SK-N-SH (cell line): ENCODE data around the gene ZMAT5. TPM values are rescaled to one million over a fixed set of nuclear protein-coding genes. Genes with fewer than 3 reads are reported as not detected.
A peak's percentile ranks its signal among the peaks of the same experiment; 100 is the strongest.

Source experiments
- CTCF ChIA-PET: fragments of 300-600, 350-600 bp; formaldehyde crosslinking; extraction: SDS; loops from one replicate; lab custom pipeline; 2021; lab: Yijun Ruan, JAX
- POLR2A ChIA-PET: fragments of 350-600 bp; sonication (Branson Sonifier 250); formaldehyde crosslinking; extraction: SDS; loops from one replicate; lab custom pipeline; 2020; ENCODE audit warnings: antibody characterized with exemption, inconsistent platforms; lab: Yijun Ruan, JAX
- DNase-seq: peaks from one replicate; pipeline ENCODE4 v3.0.0; 2012
- H2AFZ ChIP-seq: fragments of 200-600 bp; sonication (generic); 2 replicates; pipeline ENCODE4 v1.8.1; 2016; ENCODE audit warnings: antibody characterized with exemption, mild to moderate bottlenecking, low read depth
- H3F3A ChIP-seq: fragments of 200-600 bp; sonication (generic); replicated peaks from 2 replicates; pipeline ENCODE3; 2016; ENCODE audit warnings: antibody characterized with exemption, mild to moderate bottlenecking; ENCODE audit not compliant: insufficient read depth
- H3K27ac ChIP-seq, 2 experiments: fragments of 200-500 bp in 1 of 2; fragments of 200-600 bp in 1 of 2; sonication (Bioruptor generic) in 1 of 2; sonication (generic), shearing (Covaris generic) in 1 of 2; 2 replicates each; pipeline versions ENCODE4 v1.5.1 to v1.6.1; 2014 to 2016; ENCODE audit warnings: low read depth in 2 of 2, inconsistent platforms in 1 of 2, low read length in 1 of 2, mild to moderate bottlenecking in 1 of 2, mixed read lengths in 1 of 2
- H3K27me3 ChIP-seq: fragments of 200-600 bp; sonication (generic), shearing (Covaris generic); 2 replicates; pipeline ENCODE4 v1.6.1; 2016; ENCODE audit warnings: mixed run types; ENCODE audit not compliant: insufficient read depth
- H3K36me3 ChIP-seq, 2 experiments: fragments of 200-500 bp in 1 of 2; fragments of 200-600 bp in 1 of 2; sonication (Bioruptor generic) in 1 of 2; sonication (generic) in 1 of 2; replicated peaks in 1 of 2; 2 replicates each; pipeline versions ENCODE3 to v1.5.1; 2014 to 2016; ENCODE audit warnings: low read length in 1 of 2, mild to moderate bottlenecking in 1 of 2; ENCODE audit not compliant: insufficient read depth in 2 of 2, control insufficient read depth in 1 of 2
- H3K4me1 ChIP-seq, 2 experiments: fragments of 200-500 bp in 1 of 2; fragments of 200-600 bp in 1 of 2; sonication (Bioruptor generic) in 1 of 2; sonication (generic), shearing (Covaris generic) in 1 of 2; 2 replicates each; pipeline versions ENCODE4 v1.5.1 to v1.6.1; 2014 to 2016; ENCODE audit warnings: low read depth in 1 of 2, low read length in 1 of 2, mixed run types in 1 of 2; ENCODE audit not compliant: insufficient read depth in 2 of 2, control insufficient read depth in 1 of 2
- H3K4me2 ChIP-seq: fragments of 200-600 bp; sonication (generic), shearing (Covaris generic); 2 replicates; pipeline ENCODE4 v1.6.1; 2017; ENCODE audit warnings: mixed run types
- H3K4me3 ChIP-seq, 2 experiments: fragments of 200-500 bp in 1 of 2; fragments of 200-600 bp in 1 of 2; sonication (Bioruptor generic) in 1 of 2; sonication (generic), shearing (Covaris generic) in 1 of 2; 2 replicates each; pipeline versions ENCODE4 v1.5.1 to v1.8.1; 2014 to 2016; ENCODE audit warnings: low read depth in 2 of 2, inconsistent platforms in 1 of 2, low read length in 1 of 2, mild to moderate bottlenecking in 1 of 2, mixed read lengths in 1 of 2, moderate library complexity in 1 of 2
- H3K79me2 ChIP-seq: fragments of 200-600 bp; sonication (generic); 2 replicates; pipeline ENCODE4 v1.8.1; 2017; ENCODE audit warnings: mild to moderate bottlenecking; ENCODE audit not compliant: insufficient read depth
- H3K9ac ChIP-seq: fragments of 200-600 bp; sonication (generic); 2 replicates; pipeline ENCODE4 v1.6.1; 2017; ENCODE audit warnings: mixed run types
- H3K9me2 ChIP-seq: fragments of 200-600 bp; sonication (generic); 2 replicates; pipeline ENCODE4 v1.6.1; 2017; ENCODE audit warnings: mixed run types
- H3K9me3 ChIP-seq: fragments of 200-600 bp; sonication (generic); 2 replicates; pipeline ENCODE4 v1.6.1; 2017; ENCODE audit warnings: mixed run types, mild to moderate bottlenecking, moderate library complexity
- H4K20me1 ChIP-seq: fragments of 200-600 bp; sonication (generic); 2 replicates; pipeline ENCODE4 v1.6.1; 2017; ENCODE audit warnings: mild to moderate bottlenecking, mixed run types; ENCODE audit not compliant: insufficient read depth
- CTCF ChIP-seq: fragments of 200-600 bp; sonication (generic); IDR thresholded peaks from 2 replicates; pipeline ENCODE4 v1.6.1; 2017; ENCODE audit warnings: antibody characterized with exemption, mild to moderate bottlenecking, moderate library complexity
- ELF1 ChIP-seq: IDR thresholded peaks from 2 replicates; pipeline ENCODE4 v1.4.0; 2012
- GATA2 ChIP-seq: sonication (generic); formaldehyde crosslinking; IDR thresholded peaks from 2 replicates; pipeline ENCODE4 v1.5.0; 2020; ENCODE audit warnings: mild to moderate bottlenecking, missing genetic modification reagents
- IRF3 ChIP-seq: fragments of 150-350 bp; IDR thresholded peaks from 2 replicates; pipeline ENCODE4 v1.6.1; 2016; ENCODE audit warnings: mild to moderate bottlenecking, low read depth, low read length
- MEF2A ChIP-seq: IDR thresholded peaks from 2 replicates; pipeline ENCODE4 v1.4.0; 2012; ENCODE audit warnings: low read depth, borderline replicate concordance
- RAD21 ChIP-seq: IDR thresholded peaks from 2 replicates; pipeline ENCODE4 v1.6.1; 2012; ENCODE audit warnings: mild to moderate bottlenecking, low read length
- RCOR1 ChIP-seq: fragments of 150-350 bp; IDR thresholded peaks from 2 replicates; pipeline ENCODE4 v1.6.1; 2017; ENCODE audit warnings: antibody characterized with exemption, low read length
- REST ChIP-seq: IDR thresholded peaks from 2 replicates; pipeline ENCODE4 v1.6.1; 2012; ENCODE audit warnings: mild to moderate bottlenecking, low read depth, low read length, moderate library complexity
- RFX5 ChIP-seq: IDR thresholded peaks from 2 replicates; pipeline ENCODE4 v1.6.1; 2012; ENCODE audit warnings: mild to moderate bottlenecking, improper control_type of control experiment, low read length
- TAF1 ChIP-seq: IDR thresholded peaks from 2 replicates; pipeline ENCODE4 v1.6.1; 2012; ENCODE audit warnings: low read depth, mild to moderate bottlenecking, low read length, moderate library complexity, borderline replicate concordance
- TCF12 ChIP-seq: IDR thresholded peaks from 2 replicates; pipeline ENCODE4 v1.4.0; 2012
- TEAD4 ChIP-seq: IDR thresholded peaks from 2 replicates; pipeline ENCODE4 v1.4.0; 2012; ENCODE audit warnings: mild to moderate bottlenecking, borderline replicate concordance; ENCODE audit not compliant: insufficient read depth
- USF1 ChIP-seq: IDR thresholded peaks from 2 replicates; pipeline ENCODE4 v1.4.0; 2012; ENCODE audit warnings: low read depth, borderline replicate concordance
- USF2 ChIP-seq: fragments of 150-350 bp; IDR thresholded peaks from 2 replicates; pipeline ENCODE4 v1.6.1; 2017; ENCODE audit warnings: antibody characterized with exemption, low read length, low read depth, borderline replicate concordance
- WGBS: methylation state at CpG from one replicate; pipeline ENCODE4 v1.1.6; 2017; ENCODE audit warnings: low lambda C conversion rate; 5-methylcytosine and 5-hydroxymethylcytosine counted together
- polyA plus RNA-seq, 3 experiments: library from polyadenylated mRNA; depleted of rRNA; stranded (reverse); fragments of >200 nt; gene quantifications; 2 replicates each; pipeline ENCODE4 v1.2.3, GENCODE V29; 2012

The ZMAT5 gene
- polyA plus RNA-seq, 1 of the 3 experiments (the other 2 are of a cell fraction), result 35.0 TPM

- H3K9me2 ChIP-seq, result no peaks in the 10 kb centered on the region
- H3K4me1 ChIP-seq, result peaks cover 0 to 82% of the 10 kb centered on the region in 2 experiments; a peak in 1 of 4 replicates
- H2AFZ ChIP-seq, result no peak overlapping the region
- no peaks in the 10 kb centered on the region for H3K79me2 ChIP-seq
- H4K20me1 ChIP-seq, result no peaks in the 10 kb centered on the region
- TF ChIP-seq RFX5 (no peak), USF2 (no peak), ELF1 (no peak), TCF12 (no peak), REST (no peak), RCOR1 (no peak), IRF3 (no peak), RAD21 (no peak), TAF1 (no peak), TEAD4 (no peak)
- H3K27ac ChIP-seq, result peak overlapping the region in 1 of 2 experiments; percentile 97; a peak in 2 of 4 replicates
- no peaks in the 10 kb centered on the region for H3K9me3 ChIP-seq
- WGBS, result 81% methylated on average over 10 of the region's 15 CpGs
- DNase-seq, result no peak
- H3K36me3 ChIP-seq, result no peaks in the 10 kb centered on the region
- CTCF ChIA-PET, result interaction anchor here (1.0 to 2.8 kb wide), 5 partner anchors 9 to 23 kb away, joined by 3 to 13 read pairs (median 9); no protein-coding TSS in a partner anchor
- no peak overlapping the region for H3K9ac ChIP-seq
- POLR2A ChIA-PET, result interaction anchor here (1.0 to 1.2 kb wide), 2 partner anchors 9 to 12 kb away, joined by 3 to 4 read pairs; no protein-coding TSS in a partner anchor
- no peaks in the 10 kb centered on the region for H3K27me3 ChIP-seq
- H3K4me2 ChIP-seq, result no peak overlapping the region
- H3F3A ChIP-seq, result no peaks in the 10 kb centered on the region
- H3K4me3 ChIP-seq, result no peak overlapping the region
These were observed 56.6 kb downstream of the ZMAT5 start for GRCh38 chr22:29710193-29710592.

- Histone ChIP-seq H3K9ac (no peak overlapping the region), H3F3A (no peaks in the 10 kb centered on the region), H3K4me1 (peaks cover 0 to 85% of the 10 kb centered on the region in 2 experiments; a peak in 1 of 4 replicates), H3K36me3 (no peaks in the 10 kb centered on the region), H3K79me2 (no peaks in the 10 kb centered on the region), H3K9me2 (no peaks in the 10 kb centered on the region), H3K27ac (peak overlapping the region in 1 of 2 experiments; percentile 23; a peak in 1 of 4 replicates), H2AFZ (no peak overlapping the region), H3K27me3 (no peaks in the 10 kb centered on the region), H3K9me3 (no peaks in the 10 kb centered on the region), H3K4me3 (no peak overlapping the region), H4K20me1 (no peaks in the 10 kb centered on the region), H3K4me2 (no peak overlapping the region)
- ChIA-PET CTCF (interaction anchor here (1.0 to 1.3 kb wide), 3 partner anchors 18 to 381 kb away, joined by 3 read pairs; no protein-coding TSS in a partner anchor), POLR2A (no interaction called here)
- WGBS, result 70% methylated on average over 4 of the region's 5 CpGs
- no peak for DNase-seq
- TF ChIP-seq TEAD4 (no peak), REST (no peak), CTCF (no peak), MEF2A (no peak), USF1 (no peak), RFX5 (no peak), GATA2 (CRISPR knock-in tag) (no peak), TCF12 (no peak)
These were observed 59.3 kb downstream of the ZMAT5 start for GRCh38 chr22:29707471-29707870.
